GM19099 (cell line): ENCODE results near the gene SLC41A2.

Source experiments
- POLR2A ChIP-seq: IDR thresholded peaks from 3 replicates; pipeline ENCODE4 v1.6.1; 2011; ENCODE audit warnings: low read depth; ENCODE audit not compliant: insufficient read length; ENCODE audit errors: extremely low read depth

SLC41A2 gene

DNA sequence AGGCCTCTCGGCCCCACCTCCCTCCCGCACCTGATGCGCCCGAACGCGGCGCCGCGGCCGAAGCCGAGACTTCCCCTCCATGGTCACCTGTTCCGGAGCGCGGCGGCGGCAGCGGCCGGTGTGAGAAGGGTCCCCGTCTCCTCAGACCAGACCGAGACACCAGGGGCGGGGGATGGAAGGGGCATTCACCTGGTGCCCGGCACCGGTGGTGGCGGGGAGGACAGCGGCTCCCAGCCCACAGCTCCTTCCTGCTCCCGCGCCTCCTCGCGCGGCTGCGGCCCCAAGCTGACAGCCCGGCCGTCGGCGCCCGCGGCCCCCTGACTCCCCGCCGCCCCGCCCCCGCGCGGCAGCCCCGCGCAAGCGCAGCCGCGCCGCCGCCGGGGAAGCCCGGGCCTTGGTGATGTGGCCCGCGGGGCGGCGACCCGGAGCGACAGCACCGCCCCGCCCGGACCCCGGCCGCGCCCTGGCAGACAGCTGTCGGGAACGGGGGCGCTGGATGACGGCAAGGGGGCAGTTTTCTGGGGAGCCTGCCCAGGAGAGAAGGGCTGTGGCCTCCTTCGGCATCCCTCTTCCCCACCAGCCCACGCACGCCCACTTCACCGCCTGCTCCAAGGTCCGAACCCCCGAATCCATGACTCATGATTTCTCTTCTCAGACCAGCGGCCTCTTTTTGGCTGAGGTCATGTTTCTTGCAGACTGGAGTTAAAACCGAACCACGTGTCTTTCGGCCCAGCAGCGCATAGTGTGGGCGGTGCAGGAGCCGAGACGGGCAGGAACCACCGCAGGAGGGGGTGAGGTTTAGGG lies at the start of gene SLC41A2:
TSS of gene SLC41A2 (minus strand) at position 290 of the 804 bp plus-strand sequence. CDS start 29,763 bp downstream, outside the sequence.
- peak; percentile 66 for TF ChIP-seq POLR2A

DNA sequence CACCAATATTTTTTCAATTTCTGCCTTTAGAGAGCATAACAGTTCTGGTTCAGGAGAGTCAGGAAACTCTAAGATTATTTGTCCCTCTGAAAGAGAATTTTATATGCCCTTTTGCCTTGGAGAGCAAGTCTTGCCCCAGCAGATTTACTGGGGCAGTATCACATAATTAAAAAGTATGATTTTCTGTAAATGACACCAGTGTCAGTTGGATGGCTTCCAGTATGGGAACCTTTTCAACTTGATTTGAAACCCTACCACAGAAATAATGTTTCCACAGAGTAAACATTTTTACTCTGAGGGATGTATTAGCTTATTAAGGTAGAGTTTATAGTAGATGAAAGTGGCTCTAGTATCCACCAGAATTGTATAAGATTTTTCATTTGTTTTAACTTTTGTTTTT lies 43.4 kb upstream of the SLC41A2 start:
- TF ChIP-seq POLR2A = no peak

GRCh38 chr12:104999347-104999685 lies 41.2 kb upstream of the SLC41A2 start:
- TF ChIP-seq POLR2A = no peak

- TF ChIP-seq POLR2A = no peak
These were observed 40.6 kb upstream of the SLC41A2 start for GRCh38 chr12:104998423-104999346.

DNA sequence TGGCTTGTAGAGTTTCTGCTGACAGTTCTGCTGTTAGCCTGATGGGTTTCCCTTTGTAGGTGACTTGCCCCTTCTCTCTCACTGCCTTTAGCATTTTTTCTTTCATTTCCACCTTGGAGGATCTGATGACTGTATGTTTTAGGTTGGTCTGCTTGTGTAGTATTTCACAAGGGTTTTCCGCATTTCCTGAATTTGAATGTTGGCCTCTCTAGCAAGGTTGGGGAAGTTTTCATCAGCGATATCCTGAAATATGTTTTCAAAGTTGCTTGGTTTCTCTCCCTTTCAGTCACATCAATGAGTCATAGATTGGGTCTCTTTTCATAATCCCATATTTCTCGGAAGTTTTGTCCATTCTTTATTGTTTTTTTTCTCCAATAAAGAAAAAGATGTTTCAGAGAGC lies 39.5 kb upstream of the SLC41A2 start:
- TF ChIP-seq POLR2A = no peak

DNA sequence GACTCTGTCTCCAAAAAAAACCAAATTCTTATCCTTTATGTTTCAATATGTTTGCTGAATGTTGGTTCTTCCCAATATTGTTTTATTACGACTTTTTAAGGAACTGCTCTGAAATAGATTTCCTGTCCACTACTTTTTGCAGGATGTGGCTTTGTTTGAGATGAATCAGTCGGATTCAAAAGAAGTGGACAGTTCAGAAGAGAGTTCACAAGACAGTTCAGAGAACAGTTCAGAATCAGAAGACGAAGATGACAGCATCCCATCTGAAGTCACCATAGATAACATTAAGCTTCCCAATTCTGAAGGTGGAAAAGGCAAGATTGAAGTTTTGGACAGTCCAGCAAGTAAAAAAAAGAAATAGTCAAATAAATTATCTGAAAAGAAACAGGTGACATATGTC lies 36.2 kb upstream of the SLC41A2 start:
- TF ChIP-seq POLR2A = no peak

GRCh38 chr12:104991565-104992128 lies 33.6 kb upstream of the SLC41A2 start:
- no peak for TF ChIP-seq POLR2A

GRCh38 chr12:104990950-104991349 lies 32.9 kb upstream of the SLC41A2 start:
- no peak for TF ChIP-seq POLR2A

GRCh38 chr12:104986022-104986941 lies 28.2 kb upstream of the SLC41A2 start, which contains the start of gene NOPCHAP1:
NOPCHAP1 (plus strand) TSS chr12:104986316; CDS start chr12:104986353, 37 bp downstream.
- peak; percentile 82 for TF ChIP-seq POLR2A

DNA sequence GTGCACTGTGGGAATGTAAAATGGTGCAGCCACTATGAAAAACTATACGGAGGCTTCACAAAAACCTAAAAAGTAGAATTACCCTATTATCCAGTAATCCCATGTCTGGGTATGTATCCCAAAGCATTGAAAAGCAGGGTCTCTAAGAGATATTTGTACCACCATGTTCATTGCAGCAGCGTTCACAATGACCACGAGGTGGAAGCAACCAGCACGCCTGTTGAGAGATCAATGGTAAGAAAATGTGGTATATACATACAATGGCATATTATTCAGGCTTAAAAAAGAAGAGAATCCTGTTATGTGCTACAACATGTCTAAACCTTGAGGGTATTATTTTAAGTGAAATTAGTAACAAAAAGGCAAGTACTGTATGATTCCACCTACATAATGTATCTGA lies 27.1 kb upstream of the SLC41A2 start:
- TF ChIP-seq POLR2A = no peak

GRCh38 chr12:104976703-104977102 lies 18.6 kb upstream of the SLC41A2 start:
- no peak for TF ChIP-seq POLR2A

DNA sequence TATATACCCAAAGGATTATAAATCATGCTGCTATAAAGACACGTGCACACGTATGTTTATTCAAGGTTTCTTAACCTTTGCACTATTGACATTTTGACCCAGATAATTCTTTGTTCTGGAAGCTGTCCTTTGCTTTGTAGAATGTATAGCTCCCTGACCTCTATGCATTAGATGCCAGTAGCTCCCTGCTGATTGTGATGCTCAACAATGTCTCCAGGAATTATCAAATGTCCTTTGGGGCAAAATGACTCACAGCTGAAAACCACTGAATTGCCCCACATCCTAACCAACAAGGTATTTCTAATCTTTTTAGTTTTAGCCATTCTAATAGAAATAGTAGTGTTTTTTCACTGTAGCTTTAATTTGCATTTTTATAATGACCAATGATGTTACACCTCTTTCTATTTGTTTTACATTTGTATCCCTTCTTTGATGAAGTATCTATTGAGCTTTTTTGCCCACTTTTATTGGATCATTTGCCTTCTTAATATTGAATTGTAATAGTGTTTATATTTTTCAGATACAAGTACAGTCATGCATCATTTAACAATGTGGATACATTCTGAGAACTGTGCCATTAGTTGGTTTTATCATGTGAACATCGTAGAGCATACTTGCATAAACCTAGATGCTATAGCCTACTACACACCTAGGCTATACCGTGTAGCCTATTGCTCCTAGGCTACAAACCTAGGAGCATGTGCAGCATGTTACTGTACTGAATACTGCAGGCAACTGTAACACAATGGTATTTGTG lies 17.7 kb upstream of the SLC41A2 start:
- TF ChIP-seq POLR2A = no peak

DNA sequence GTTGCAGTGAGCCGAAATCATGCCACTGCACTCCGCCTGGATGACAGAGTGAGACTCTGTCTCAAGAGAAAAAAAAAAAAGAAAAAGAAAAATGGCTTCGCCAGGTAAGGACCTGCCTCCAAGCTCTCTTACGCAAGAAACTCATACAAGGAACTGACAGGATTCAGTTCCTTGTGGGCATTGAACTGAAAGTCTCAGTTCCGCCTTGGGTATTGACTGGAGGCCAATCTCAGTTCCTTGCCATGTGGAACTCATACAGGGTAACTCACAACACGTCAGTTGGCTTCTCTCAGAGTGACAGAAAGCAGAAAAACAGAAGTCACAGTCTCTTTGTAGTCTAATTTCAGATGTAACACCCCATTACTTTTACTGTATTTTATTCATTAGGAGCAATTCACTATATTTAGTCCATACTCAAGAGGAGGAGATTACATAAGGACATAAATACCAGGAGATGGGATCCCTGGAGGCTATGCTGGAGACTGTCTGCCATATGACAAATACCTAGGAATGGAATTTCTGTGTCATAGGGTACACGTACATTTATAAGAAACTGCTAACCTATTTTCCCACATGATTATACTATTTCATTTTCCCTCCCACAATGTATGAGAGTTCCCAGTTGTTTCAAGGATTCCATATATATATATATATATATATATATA lies 16.7 kb upstream of the SLC41A2 start:
- no peak for TF ChIP-seq POLR2A

GRCh38 chr12:104973250-104973649 lies 15.2 kb upstream of the SLC41A2 start:
- TF ChIP-seq POLR2A = no peak

GRCh38 chr12:104971306-104971705 lies 13.2 kb upstream of the SLC41A2 start:
- TF ChIP-seq POLR2A = no peak
